RKO (cell line): ENCODE results near the gene COA1.

Experiments used
- DNase-seq: peaks from one replicate; pipeline ENCODE4 v3.0.0-alpha.2; 2016; ENCODE audit warnings: low spot score

The COA1 gene

GRCh38 chr7:43590862-43591557 lies 138.3 kb downstream of the COA1 start:
- DNase-seq = no peak

GRCh38 chr7:43589728-43590127 lies 139.6 kb downstream of the COA1 start:
- DNase-seq = no peak
